Right renal pelvis (tissue), 4 donors: ENCODE measurements around the gene RNF25. TPM values are rescaled to one million over a fixed set of nuclear protein-coding genes. Genes with fewer than 3 reads are reported as not detected.

ENCODE experiments used
- DNase-seq, 4 donors: peaks; one replicate each; pipeline ENCODE4 v3.0.0-alpha.2; 2013; ENCODE audit warnings: low read depth in 4 of 4, low spot score in 3 of 4, missing footprints in 1 of 4
- polyA plus RNA-seq, 4 donors: library from polyadenylated mRNA; unstranded; fragments of 120-200 nt; gene quantifications; one replicate each; pipeline ENCODE4 v1.2.1, GENCODE V29; 2013; ENCODE audit not compliant: insufficient read length in 4 of 4

The RNF25 gene
- polyA plus RNA-seq, 4 donors, result 46.4 to 51.7 (median 48.3) TPM

DNA sequence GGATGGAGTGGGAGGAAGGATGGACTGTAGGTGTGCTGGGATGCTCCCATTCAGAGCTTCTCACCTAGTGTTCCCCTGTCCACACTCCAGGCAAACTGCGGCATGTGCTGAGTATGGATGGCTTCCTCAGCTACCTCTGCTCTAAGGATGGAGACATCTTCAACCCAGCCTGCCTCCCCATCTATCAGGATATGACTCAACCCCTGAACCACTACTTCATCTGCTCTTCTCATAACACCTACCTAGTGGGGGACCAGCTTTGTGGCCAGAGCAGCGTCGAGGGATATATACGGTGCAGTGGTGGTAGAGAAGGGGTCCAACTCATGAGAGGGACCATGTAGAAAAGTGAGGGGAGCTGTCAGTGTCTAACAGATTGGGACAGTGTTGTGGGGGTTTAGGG, 43.9 kb downstream of the RNF25 start:
- no peak for DNase-seq

DNA sequence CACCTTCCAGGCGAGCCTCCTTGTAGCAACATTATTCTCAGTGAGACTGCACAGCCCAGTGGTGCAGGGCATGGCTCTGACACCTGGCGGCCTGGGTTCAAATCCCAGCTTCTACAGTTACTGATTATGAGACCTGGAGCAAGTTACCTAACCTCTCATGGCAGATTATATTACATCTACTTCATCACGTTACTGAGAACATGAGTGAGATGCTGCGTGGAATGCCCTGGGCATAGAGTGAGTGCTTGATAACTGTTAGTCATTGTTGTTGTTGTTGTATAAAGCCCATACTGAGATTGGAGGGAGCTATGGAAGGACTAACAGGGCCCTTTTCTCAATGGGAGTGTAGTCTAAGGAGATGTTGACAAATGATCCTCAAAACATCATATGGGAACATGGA, 45.4 kb downstream of the RNF25 start:
- DNase-seq, result no peak

DNA sequence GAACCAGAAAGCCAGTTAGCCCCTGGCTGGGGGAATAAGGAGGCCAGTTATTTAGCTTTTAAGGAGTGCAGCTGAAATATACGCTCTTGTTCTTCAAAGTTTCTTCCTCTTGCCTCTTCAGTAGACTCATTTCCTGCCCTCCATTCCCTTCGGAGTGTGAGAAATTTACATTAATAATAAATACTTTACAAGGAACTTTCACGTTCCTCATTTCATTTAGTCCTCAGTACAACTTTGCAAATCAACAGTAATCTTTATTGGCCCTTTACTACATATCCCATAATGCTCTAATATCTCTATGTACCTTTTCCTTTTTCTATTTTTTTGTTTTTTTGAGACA, 48.5 kb downstream of the RNF25 start:
- DNase-seq, result no peak

DNA sequence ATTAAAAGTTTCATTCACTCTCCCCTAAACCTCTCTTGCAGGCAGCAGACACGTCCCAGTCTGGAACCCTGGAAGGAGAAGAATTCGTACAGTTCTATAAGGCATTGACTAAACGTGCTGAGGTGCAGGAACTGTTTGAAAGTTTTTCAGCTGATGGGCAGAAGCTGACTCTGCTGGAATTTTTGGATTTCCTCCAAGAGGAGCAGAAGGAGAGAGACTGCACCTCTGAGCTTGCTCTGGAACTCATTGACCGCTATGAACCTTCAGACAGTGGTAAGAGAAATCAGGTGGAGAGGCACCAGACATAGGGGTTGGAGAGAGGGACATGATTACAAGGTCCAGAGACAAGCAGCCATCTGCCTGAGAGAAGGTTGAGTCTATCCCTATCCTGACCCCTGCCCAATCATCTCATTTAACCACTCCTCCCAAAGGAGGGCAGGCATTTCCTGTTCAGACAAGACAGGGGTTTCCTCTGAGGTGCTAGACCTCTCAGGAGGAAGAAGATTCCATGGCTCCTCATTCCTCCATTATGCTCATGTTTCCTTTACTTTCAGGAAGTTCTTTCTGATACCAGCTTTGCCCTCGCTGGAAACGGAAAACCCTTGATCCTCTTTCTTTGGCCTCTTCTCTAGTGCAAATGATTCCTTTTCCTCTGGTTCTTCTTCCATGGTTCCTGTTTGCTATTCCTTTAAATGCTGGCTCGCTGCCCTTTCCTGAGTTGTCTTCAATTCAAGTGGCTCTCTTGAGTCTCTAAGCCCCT, 49.0 kb downstream of the RNF25 start:
- DNase-seq, result no peak

DNA sequence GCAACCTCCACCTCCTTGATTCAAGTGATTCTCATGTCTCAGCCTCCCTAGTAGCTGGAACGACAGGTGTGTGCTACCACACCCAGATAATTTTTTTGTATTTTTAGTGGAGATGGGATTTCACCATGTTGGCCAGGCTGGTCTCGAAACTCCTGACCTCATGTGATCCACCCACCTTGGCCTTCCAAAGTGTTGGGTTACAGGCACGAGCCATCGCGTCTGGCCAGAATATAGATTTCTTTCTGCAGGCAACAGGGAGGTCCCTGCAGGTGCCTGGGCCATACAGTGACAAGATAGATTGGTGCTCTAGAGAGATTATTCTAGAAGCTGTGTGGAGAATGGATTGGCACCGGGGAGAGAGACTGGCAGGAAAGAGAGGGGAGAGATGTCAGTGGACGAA, 50.8 kb downstream of the RNF25 start:
- no peak for DNase-seq

DNA sequence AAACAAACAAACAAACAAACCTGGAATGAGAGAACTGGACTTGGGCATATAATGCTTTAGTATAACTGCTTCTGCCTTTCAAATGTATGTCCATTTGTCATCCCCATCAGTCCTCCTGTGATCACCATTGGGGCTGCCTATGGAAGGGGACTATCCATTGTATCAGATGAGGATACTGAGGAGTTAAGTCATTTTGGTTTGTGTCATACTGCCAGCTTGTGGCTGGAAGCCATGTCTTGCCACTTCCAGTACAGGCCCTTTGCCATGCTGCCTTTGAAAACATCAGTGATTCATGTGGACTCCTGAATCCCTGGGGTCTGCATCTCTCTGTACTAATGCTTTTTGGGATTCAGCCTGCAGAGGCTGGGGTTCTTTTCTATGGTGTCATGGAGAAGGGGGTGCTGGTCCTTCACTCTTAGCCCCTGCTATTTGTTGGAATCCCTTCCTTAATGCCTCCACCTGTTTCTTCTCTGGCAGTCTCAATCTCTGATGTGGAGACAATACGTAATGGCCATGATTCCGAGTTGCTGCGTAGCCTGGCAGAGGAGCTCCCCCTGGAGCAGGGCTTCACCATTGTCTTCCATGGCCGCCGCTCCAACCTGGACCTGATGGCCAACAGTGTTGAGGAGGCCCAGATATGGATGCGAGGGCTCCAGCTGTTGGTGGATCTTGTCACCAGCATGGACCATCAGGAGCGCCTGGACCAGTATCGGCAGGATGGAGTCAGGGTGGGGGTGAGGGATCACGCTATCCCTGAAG, 53.5 kb downstream of the RNF25 start:
- no peak for DNase-seq

DNA sequence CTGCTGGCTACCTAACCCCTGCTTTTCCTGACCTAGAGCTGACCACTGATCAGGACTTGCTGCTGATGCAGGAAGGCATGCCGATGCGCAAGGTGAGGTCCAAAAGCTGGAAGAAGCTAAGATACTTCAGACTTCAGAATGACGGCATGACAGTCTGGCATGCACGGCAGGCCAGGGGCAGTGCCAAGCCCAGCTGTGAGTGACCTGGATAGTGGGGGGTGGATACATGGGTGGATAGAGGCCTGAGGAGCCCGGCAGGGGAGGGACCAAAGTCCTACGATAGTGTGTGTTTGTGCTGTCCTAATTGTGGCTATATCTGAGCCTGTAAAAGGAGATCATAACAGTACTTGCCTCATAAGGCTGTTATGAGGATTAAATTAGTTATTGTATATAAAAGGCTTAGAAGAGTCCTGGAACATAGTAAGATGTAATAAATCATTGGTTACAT, 55.9 kb downstream of the RNF25 start:
- DNase-seq, result no peak

Other genes starting within 250 kb of the RNF25 start
- gene USP37, start 103.7 kb downstream of the RNF25 start, polyA plus RNA-seq, result 10 to 100 TPM; 14.7 to 18.8 (median 16.0) TPM
- 10 to 100 TPM; 45.8 to 60.2 (median 50.6) TPM for gene CNOT9, start 103.2 kb downstream of the RNF25 start, polyA plus RNA-seq
- gene PLCD4, start 64.1 kb downstream of the RNF25 start, polyA plus RNA-seq, result 1 to 10 TPM; 6.2 to 9.0 (median 7.5) TPM
- 10 to 100 TPM; 16.0 to 19.5 (median 17.7) TPM for gene ZNF142, start 12.4 kb downstream of the RNF25 start, polyA plus RNA-seq
- gene BCS1L, start 12.3 kb downstream of the RNF25 start, polyA plus RNA-seq, result 10 to 100 TPM; 44.2 to 58.4 (median 51.1) TPM
- 10 to 100 TPM; 61.1 to 84.7 (median 70.0) TPM for gene STK36, start 84 bp upstream of the RNF25 start, polyA plus RNA-seq
- gene TTLL4, start 38.8 kb upstream of the RNF25 start, polyA plus RNA-seq, result 10 to 100 TPM; 29.6 to 32.7 (median 30.7) TPM
- 10 to 100 TPM; 44.3 to 57.6 (median 50.7) TPM for gene CYP27A1, start 110.1 kb upstream of the RNF25 start, polyA plus RNA-seq
- under 1 TPM in 1 of 4 donors, not detected in 3; 0.05 TPM for gene PRKAG3, start 159.8 kb upstream of the RNF25 start, polyA plus RNA-seq
- under 1 TPM; 0.10 to 0.44 (median 0.27) TPM for gene WNT6, start 187.8 kb upstream of the RNF25 start, polyA plus RNA-seq
- 1 to 10 TPM in 2 of 4 donors, under 1 TPM in 2; 0.60 to 1.4 (median 1.1) TPM for gene WNT10A, start 208.8 kb upstream of the RNF25 start, polyA plus RNA-seq